Epithelial cell of proximal tubule (primary cell): ENCODE results near the gene CST3. TPM values are rescaled to one million over a fixed set of nuclear protein-coding genes. Genes with fewer than 3 reads are reported as not detected.
A peak's percentile ranks its signal among the peaks of the same experiment; 100 is the strongest.

Source experiments
- DNase-seq: peaks from one replicate; pipeline ENCODE4 v3.0.0-alpha.2; 2011; ENCODE audit warnings: low read depth
- H3K4me3 ChIP-seq: 2 replicates; pipeline ENCODE4 v1.5.1; 2011; ENCODE audit warnings: low read depth, mild to moderate bottlenecking, low read length
- CTCF ChIP-seq: conservative IDR thresholded peaks from 2 replicates; pipeline ENCODE4 v1.5.1; 2012; ENCODE audit warnings: low read depth, mild to moderate bottlenecking, low read length
- total RNA-seq: library from RNA; depleted of rRNA; stranded (reverse); fragments of >200 nt; gene quantifications from 2 replicates; pipeline ENCODE4 v1.2.3, GENCODE V29; 2015

The CST3 gene
- total RNA-seq, 1 donor from 2014 or later, result 347 TPM

- DNase-seq, result no peak
- H3K4me3 ChIP-seq, result no peak overlapping the region
- no peak for TF ChIP-seq CTCF
Observed at GRCh38 chr20:23631981-23632710, 5.6 kb downstream of the CST3 start.

- TF ChIP-seq CTCF, result no peak
- no peak for DNase-seq
- H3K4me3 ChIP-seq, result no peak overlapping the region
Observed at GRCh38 chr20:23631226-23631822, 6.4 kb downstream of the CST3 start.

GRCh38 chr20:23630392-23630849 is 7.3 kb downstream of the CST3 start:
- no peak for TF ChIP-seq CTCF
- no peak for DNase-seq
- no peak overlapping the region for H3K4me3 ChIP-seq

- no peak for DNase-seq
- no peak overlapping the region for H3K4me3 ChIP-seq
- TF ChIP-seq CTCF, result no peak
Observed at GRCh38 chr20:23629542-23630391, 8.0 kb downstream of the CST3 start.

GRCh38 chr20:23629017-23629541 is 8.7 kb downstream of the CST3 start:
- no peak overlapping the region for H3K4me3 ChIP-seq
- TF ChIP-seq CTCF, result no peak
- DNase-seq, result peak; percentile 82

- TF ChIP-seq CTCF, result no peak
- no peak for DNase-seq
- no peak overlapping the region for H3K4me3 ChIP-seq
Observed at GRCh38 chr20:23628402-23629016, 9.2 kb downstream of the CST3 start.
